Motor neuron (in vitro differentiated cells): ENCODE measurements around the gene AGAP1. TPM values are rescaled to one million over a fixed set of nuclear protein-coding genes. Genes with fewer than 3 reads are reported as not detected.

Experiments used
- ATAC-seq, 8 experiments: fragments of 200-7000 bp; cut with Tn5 transposase; replicated peaks in 6 of 8; 2 replicates each; pipeline ENCODE4 v1.8.0; 2021; ENCODE audit warnings: mild to moderate bottlenecking in 8 of 8, moderate library complexity in 8 of 8
- H3K27ac ChIP-seq, 2 donors: fragments of 250-450 bp; sonication (Bioruptor Pico); 2 replicates each; pipeline ENCODE4 v1.9.0; 2021; ENCODE audit warnings: antibody characterized with exemption in 2 of 2, mild to moderate bottlenecking in 2 of 2, moderate library complexity in 1 of 2
- H3K4me1 ChIP-seq, 2 donors: fragments of 250-450 bp; sonication (Bioruptor Pico); replicated peaks in 1 of 2; 2 replicates each; pipeline ENCODE4 v1.6.1; 2021; ENCODE audit warnings: antibody characterized with exemption in 2 of 2, mild to moderate bottlenecking in 2 of 2, moderate library complexity in 1 of 2
- H3K4me3 ChIP-seq, 5 donors: fragments of 250-450 bp; sonication (Bioruptor Pico); 2 replicates each; pipeline ENCODE4 v1.9.0; 2021; ENCODE audit warnings: antibody characterized with exemption in 5 of 5, mild to moderate bottlenecking in 5 of 5, moderate library complexity in 4 of 5
- WGBS, 10 experiments: fragments of 450-650 bp; shearing (Covaris generic); methylation state at CpG; one replicate each; pipeline ENCODE4 v1.0.0; 2022; 5-methylcytosine and 5-hydroxymethylcytosine counted together
- in situ Hi-C, 9 experiments: fragments of 400-800 bp; cut with MboI; loops; one replicate each; pipeline ENCODE4 v1.15.0; 2021; ENCODE audit warnings: low sequenced_read_pairs in 9 of 9, low pct_unique_long_range_greater_than_20kb in 2 of 9; ENCODE audit not compliant: unreplicated experiment in 9 of 9
- total RNA-seq, 8 experiments: library from RNA; unstranded; fragments of 300-600 nt; gene quantifications; 2 replicates each; pipeline versions ENCODE4 v1.2.3 to v1.2.4, GENCODE V29; 2022

Gene AGAP1
- total RNA-seq, 8 experiments from 2014 or later, result 5.9 to 51.1 (median 34.3) TPM

GRCh38 chr2:235709969-235710879 is 216.4 kb downstream of the AGAP1 start:
- no peak overlapping the region for H3K4me3 ChIP-seq

GRCh38 chr2:235710933-235711332 is 217.1 kb downstream of the AGAP1 start:
- 90 to 100% (median 100%) methylated on average over 1 to 11 of the region's 11 CpGs; no CpG with 5 or more reads in 4 of the 10 experiments for WGBS, 10 experiments
- Histone ChIP-seq H3K4me3 (no peak overlapping the region), H3K4me1 (peaks cover 0 to 13% of the 10 kb centered on the region in 2 donors), H3K27ac (no peak overlapping the region)
- in situ Hi-C loops, result no loop called here
- no peak for ATAC-seq

More at GRCh38 chr2:235709969-235710879, 216.4 kb downstream of the AGAP1 start:
- ATAC-seq, result peak in 2 of 8 experiments; percentile 20 to 27
- 78 to 100% (median 87%) methylated on average over 1 to 17 of the region's 27 CpGs; no CpG with 5 or more reads in 3 of the 10 experiments for WGBS, 10 experiments
- H3K27ac ChIP-seq, result no peak overlapping the region
- H3K4me1 ChIP-seq, result peaks cover 0 to 13% of the 10 kb centered on the region in 2 donors
- in situ Hi-C loops, result no loop called here

- no peak for ATAC-seq
- 49 to 100% (median 100%) methylated on average over 1 to 6 of the region's 11 CpGs; no CpG with 5 or more reads in 3 of the 10 experiments for WGBS, 10 experiments
- Histone ChIP-seq H3K4me3 (no peak overlapping the region), H3K4me1 (peaks cover 0 to 11% of the 10 kb centered on the region in 2 donors), H3K27ac (no peak overlapping the region)
- in situ Hi-C loops, result no loop called here
Measured at GRCh38 chr2:235711527-235711926, 217.7 kb downstream of the AGAP1 start.

- Histone ChIP-seq H3K4me3 (no peak overlapping the region), H3K27ac (no peak overlapping the region), H3K4me1 (peaks cover 0 to 6% of the 10 kb centered on the region in 2 donors)
- ATAC-seq, result no peak
- in situ Hi-C loops, result no loop called here
- WGBS, 10 experiments, result 80 to 100% (median 93%) methylated on average over 1 to 6 of the region's 6 CpGs; no CpG with 5 or more reads in 5 of the 10 experiments
Measured at GRCh38 chr2:235712176-235712575, 218.3 kb downstream of the AGAP1 start.

GRCh38 chr2:235713189-235713588 is 219.3 kb downstream of the AGAP1 start:
- in situ Hi-C loops, result no loop called here
- Histone ChIP-seq H3K27ac (no peak overlapping the region), H3K4me1 (peaks cover 0 to 6% of the 10 kb centered on the region in 2 donors), H3K4me3 (no peak overlapping the region)
- 33 to 100% (median 91%) methylated on average over 2 to 9 of the region's 9 CpGs; no CpG with 5 or more reads in 1 of the 10 experiments for WGBS, 10 experiments
- ATAC-seq, result no peak

GRCh38 chr2:235715601-235716000 is 221.8 kb downstream of the AGAP1 start:
- 0 to 100% (median 94%) methylated on average over 1 to 3 of the region's 10 CpGs; no CpG with 5 or more reads in 6 of the 10 experiments for WGBS, 10 experiments
- no peak for ATAC-seq
- no peak overlapping the region for H3K4me3 ChIP-seq
- H3K4me1 ChIP-seq, result peaks cover 0 to 6% of the 10 kb centered on the region in 2 donors
- in situ Hi-C loops, result no loop called here
- no peak overlapping the region for H3K27ac ChIP-seq

- Histone ChIP-seq H3K27ac (no peak overlapping the region), H3K4me3 (no peak overlapping the region), H3K4me1 (peaks cover 0 to 6% of the 10 kb centered on the region in 2 donors)
- ATAC-seq, result peak in 1 of 8 experiments; percentile 33
- 60 to 90% (median 82%) methylated on average over 1 to 6 of the region's 13 CpGs; no CpG with 5 or more reads in 6 of the 10 experiments for WGBS, 10 experiments
- in situ Hi-C loops, result no loop called here
Measured at GRCh38 chr2:235716875-235717496, 223.1 kb downstream of the AGAP1 start.

GRCh38 chr2:235719146-235719942 is 225.5 kb downstream of the AGAP1 start:
- WGBS, 10 experiments, result 20 to 100% (median 81%) methylated on average over 1 to 6 of the region's 7 CpGs; no CpG with 5 or more reads in 1 of the 10 experiments
- no peak overlapping the region for H3K27ac ChIP-seq
- no peaks in the 10 kb centered on the region for H3K4me1 ChIP-seq
- ATAC-seq, result no peak
- in situ Hi-C loops, result no loop called here
- H3K4me3 ChIP-seq, result no peak overlapping the region

GRCh38 chr2:235721625-235722024 is 227.8 kb downstream of the AGAP1 start:
- in situ Hi-C loops, result no loop called here
- ATAC-seq, result peak in 3 of 8 experiments; percentile 95 to 97 (median 96)
- H3K4me1 ChIP-seq, result no peaks in the 10 kb centered on the region
- H3K4me3 ChIP-seq, result no peak overlapping the region
- 0 to 100% (median 69%) methylated on average over 1 to 3 of the region's 3 CpGs; no CpG with 5 or more reads in 3 of the 10 experiments for WGBS, 10 experiments
- no peak overlapping the region for H3K27ac ChIP-seq

GRCh38 chr2:235722869-235723268 is 229.0 kb downstream of the AGAP1 start:
- Histone ChIP-seq H3K4me1 (no peaks in the 10 kb centered on the region), H3K27ac (no peak overlapping the region), H3K4me3 (no peak overlapping the region)
- ATAC-seq, result no peak
- in situ Hi-C loops, result no loop called here
- 40 to 100% (median 81%) methylated on average over 1 to 6 of the region's 7 CpGs; no CpG with 5 or more reads in 4 of the 10 experiments for WGBS, 10 experiments

- in situ Hi-C loops, result no loop called here
- ATAC-seq, result no peak
- WGBS, 10 experiments, result 82 to 100% (median 100%) methylated on average over 1 to 3 of the region's 6 CpGs; no CpG with 5 or more reads in 3 of the 10 experiments
- Histone ChIP-seq H3K4me3 (no peak overlapping the region), H3K27ac (no peak overlapping the region), H3K4me1 (no peaks in the 10 kb centered on the region)
Measured at GRCh38 chr2:235723371-235723770, 229.5 kb downstream of the AGAP1 start.

GRCh38 chr2:235723811-235724465 is 230.1 kb downstream of the AGAP1 start:
- no peak overlapping the region for H3K27ac ChIP-seq
- H3K4me1 ChIP-seq, result peaks cover 0 to 2% of the 10 kb centered on the region in 2 donors
- H3K4me3 ChIP-seq, result no peak overlapping the region
- in situ Hi-C loops, result no loop called here
- no peak for ATAC-seq
- WGBS, 10 experiments, result 83 to 100% (median 97%) methylated on average over 2 to 6 of the region's 16 CpGs; no CpG with 5 or more reads in 3 of the 10 experiments
